SK-N-SH treated with all-trans-retinoic acid at 6 μM for 48 hours (cell line): ENCODE data around the gene MXRA7.

ENCODE experiments used
- ATAC-seq: fragments of 200-7000 bp; cut with Tn5 transposase; 3 replicates; pipeline ENCODE4 v1.9.1; 2020; ENCODE audit warnings: mild to moderate bottlenecking, moderate library complexity
- ARNTL ChIP-seq: fragments of 450-650 bp; formaldehyde crosslinking; IDR thresholded peaks from 2 replicates; pipeline ENCODE4 v1.5.0; 2020; ENCODE audit warnings: low read depth, mild to moderate bottlenecking, moderate library complexity, borderline replicate concordance
- BACH2 ChIP-seq: fragments of 250-450 bp; sonication (Bioruptor Pico); IDR thresholded peaks from 2 replicates; pipeline ENCODE4 v1.9.0; 2021; ENCODE audit warnings: mild to moderate bottlenecking, borderline replicate concordance
- ESRRG ChIP-seq: fragments of 250-450 bp; sonication (Bioruptor Pico); IDR thresholded peaks from 2 replicates; pipeline ENCODE4 v1.6.1; 2021; ENCODE audit warnings: mild to moderate bottlenecking
- GLIS3 ChIP-seq: fragments of 250-450 bp; sonication (Bioruptor Pico); IDR thresholded peaks from 2 replicates; pipeline ENCODE4 v1.5.0; 2020; ENCODE audit warnings: mild to moderate bottlenecking, moderate library complexity
- ISL1 ChIP-seq: fragments of 250-450 bp; sonication (Bioruptor Pico); IDR thresholded peaks from 2 replicates; pipeline ENCODE4 v2.1.2; 2022; ENCODE audit warnings: mild to moderate bottlenecking, moderate library complexity
- OSR1 ChIP-seq: fragments of 250-450 bp; sonication (Bioruptor Pico); IDR thresholded peaks from 2 replicates; pipeline ENCODE4 v1.8.0; 2022; ENCODE audit warnings: moderate library complexity, mild to moderate bottlenecking, inconsistent platforms
- PPARA ChIP-seq: fragments of 250-450 bp; sonication (Bioruptor Pico); IDR thresholded peaks from 2 replicates; pipeline ENCODE4 v1.5.0; 2020; ENCODE audit warnings: mild to moderate bottlenecking, borderline replicate concordance
- RARB ChIP-seq: fragments of 250-450 bp; sonication (Bioruptor Pico); IDR thresholded peaks from 2 replicates; pipeline ENCODE4 v1.8.0; 2021; ENCODE audit warnings: mild to moderate bottlenecking, moderate library complexity
- SNAI2 ChIP-seq: fragments of 250-450 bp; sonication (Bioruptor Pico); IDR thresholded peaks from 2 replicates; pipeline ENCODE4 v1.5.0; 2020; ENCODE audit warnings: mild to moderate bottlenecking, moderate library complexity
- TCF4 ChIP-seq: fragments of 250-450 bp; sonication (Bioruptor Pico); IDR thresholded peaks from 2 replicates; pipeline ENCODE4 v1.8.0; 2021; ENCODE audit warnings: mild to moderate bottlenecking, moderate library complexity, borderline replicate concordance
- TOX ChIP-seq: fragments of 250-450 bp; sonication (Bioruptor Pico); IDR thresholded peaks from 2 replicates; pipeline ENCODE4 v1.8.0; 2021; ENCODE audit warnings: mild to moderate bottlenecking, moderate library complexity, borderline replicate concordance
- ZC3H10 ChIP-seq: fragments of 250-450 bp; sonication (Bioruptor Pico); IDR thresholded peaks from 2 replicates; pipeline ENCODE4 v1.5.1; 2021; ENCODE audit warnings: mild to moderate bottlenecking, moderate library complexity
- ZFP3 ChIP-seq: fragments of 250-450 bp; sonication (Bioruptor Pico); IDR thresholded peaks from 2 replicates; pipeline ENCODE4 v1.5.0; 2020; ENCODE audit warnings: mild to moderate bottlenecking, moderate library complexity
- ZFP30 ChIP-seq: fragments of 450-650 bp; formaldehyde crosslinking; IDR thresholded peaks from 2 replicates; pipeline ENCODE4 v1.5.0; 2022; ENCODE audit warnings: mild to moderate bottlenecking, moderate library complexity
- ZNF565 ChIP-seq: fragments of 450-650 bp; formaldehyde crosslinking; conservative IDR thresholded peaks from 2 replicates; pipeline ENCODE4 v1.5.0; 2020; ENCODE audit warnings: low read depth, mild to moderate bottlenecking, moderate library complexity
- ZNF70 ChIP-seq: fragments of 450-650 bp; formaldehyde crosslinking; IDR thresholded peaks from 2 replicates; pipeline ENCODE4 v1.5.0; 2020; ENCODE audit warnings: mild to moderate bottlenecking, moderate library complexity
- ZNF8 ChIP-seq: fragments of 450-650 bp; formaldehyde crosslinking; IDR thresholded peaks from 2 replicates; pipeline ENCODE4 v1.5.0; 2020; ENCODE audit warnings: mild to moderate bottlenecking, moderate library complexity
- TF ChIP-seq, protein P1 (sequence below): fragments of 250-450 bp; sonication (Bioruptor Pico); IDR thresholded peaks from 2 replicates; pipeline ENCODE4 v1.8.0; 2020; ENCODE audit warnings: mild to moderate bottlenecking, moderate library complexity, borderline replicate concordance
- TF ChIP-seq, protein P2 (sequence below): fragments of 250-450 bp; sonication (Bioruptor Pico); IDR thresholded peaks from 2 replicates; pipeline ENCODE4 v1.5.0; 2020; ENCODE audit warnings: mild to moderate bottlenecking, moderate library complexity
- TF ChIP-seq, protein P3 (sequence below): fragments of 250-450 bp; sonication (Bioruptor Pico); IDR thresholded peaks from 2 replicates; pipeline ENCODE4 v1.8.0; 2021; ENCODE audit warnings: low read depth, mild to moderate bottlenecking, moderate library complexity, borderline replicate concordance

MXRA7 gene

DNA sequence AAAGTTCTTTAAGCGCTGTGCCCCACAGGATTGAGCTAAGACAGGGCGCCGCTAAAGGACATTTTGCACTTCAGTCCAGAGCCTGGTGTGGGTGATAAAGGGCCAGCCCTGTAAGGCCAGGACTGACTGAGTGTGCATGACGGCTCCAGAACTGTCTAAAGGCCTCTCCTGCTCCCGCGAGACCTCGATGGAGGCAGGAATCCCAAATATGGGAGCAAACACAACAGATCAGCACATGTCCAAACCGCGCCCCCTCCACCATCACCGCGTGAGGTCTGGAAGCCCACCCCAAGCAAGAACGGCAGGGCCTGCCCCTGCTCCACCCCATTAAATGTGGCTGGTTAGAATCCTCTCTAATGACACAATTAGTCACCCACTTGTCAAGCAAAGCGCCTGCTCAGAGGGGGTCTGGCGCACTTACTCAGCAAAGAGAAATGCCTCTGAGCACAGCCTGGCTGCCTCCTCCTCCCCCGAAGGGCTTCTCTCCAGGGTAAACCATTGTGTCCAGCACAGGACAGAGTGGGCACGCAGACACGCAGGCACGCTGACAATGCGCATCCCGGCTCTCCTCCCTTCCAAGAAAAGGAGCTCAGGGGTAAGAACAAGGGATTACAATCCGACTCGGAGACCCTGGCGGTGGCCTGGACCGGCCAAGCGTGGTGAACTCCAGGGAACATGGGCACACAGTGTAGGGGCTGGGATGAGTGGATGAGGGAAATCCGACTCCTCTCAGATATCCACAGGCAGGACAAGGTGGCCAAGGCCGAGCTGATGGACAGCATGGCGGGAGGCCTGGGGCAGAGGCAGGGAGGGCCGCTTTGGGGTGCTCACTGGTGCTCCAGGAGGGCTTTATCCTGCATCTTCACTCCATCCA, 1.5 kb downstream of the MXRA7 start:
- TF ChIP-seq ISL1 (peak; percentile 66), ARNTL (no peak), ZNF565 (CRISPR knock-in tag) (no peak), ZNF8 (CRISPR knock-in tag) (no peak), PPARA (CRISPR knock-in tag) (no peak), TOX (CRISPR knock-in tag) (no peak)
- TF ChIP-seq, protein P1, sequence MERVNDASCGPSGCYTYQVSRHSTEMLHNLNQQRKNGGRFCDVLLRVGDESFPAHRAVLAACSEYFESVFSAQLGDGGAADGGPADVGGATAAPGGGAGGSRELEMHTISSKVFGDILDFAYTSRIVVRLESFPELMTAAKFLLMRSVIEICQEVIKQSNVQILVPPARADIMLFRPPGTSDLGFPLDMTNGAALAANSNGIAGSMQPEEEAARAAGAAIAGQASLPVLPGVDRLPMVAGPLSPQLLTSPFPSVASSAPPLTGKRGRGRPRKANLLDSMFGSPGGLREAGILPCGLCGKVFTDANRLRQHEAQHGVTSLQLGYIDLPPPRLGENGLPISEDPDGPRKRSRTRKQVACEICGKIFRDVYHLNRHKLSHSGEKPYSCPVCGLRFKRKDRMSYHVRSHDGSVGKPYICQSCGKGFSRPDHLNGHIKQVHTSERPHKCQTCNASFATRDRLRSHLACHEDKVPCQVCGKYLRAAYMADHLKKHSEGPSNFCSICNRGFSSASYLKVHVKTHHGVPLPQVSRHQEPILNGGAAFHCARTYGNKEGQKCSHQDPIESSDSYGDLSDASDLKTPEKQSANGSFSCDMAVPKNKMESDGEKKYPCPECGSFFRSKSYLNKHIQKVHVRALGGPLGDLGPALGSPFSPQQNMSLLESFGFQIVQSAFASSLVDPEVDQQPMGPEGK (CRISPR knock-in tag), result no peak
- ATAC-seq, result peak; percentile 86

DNA sequence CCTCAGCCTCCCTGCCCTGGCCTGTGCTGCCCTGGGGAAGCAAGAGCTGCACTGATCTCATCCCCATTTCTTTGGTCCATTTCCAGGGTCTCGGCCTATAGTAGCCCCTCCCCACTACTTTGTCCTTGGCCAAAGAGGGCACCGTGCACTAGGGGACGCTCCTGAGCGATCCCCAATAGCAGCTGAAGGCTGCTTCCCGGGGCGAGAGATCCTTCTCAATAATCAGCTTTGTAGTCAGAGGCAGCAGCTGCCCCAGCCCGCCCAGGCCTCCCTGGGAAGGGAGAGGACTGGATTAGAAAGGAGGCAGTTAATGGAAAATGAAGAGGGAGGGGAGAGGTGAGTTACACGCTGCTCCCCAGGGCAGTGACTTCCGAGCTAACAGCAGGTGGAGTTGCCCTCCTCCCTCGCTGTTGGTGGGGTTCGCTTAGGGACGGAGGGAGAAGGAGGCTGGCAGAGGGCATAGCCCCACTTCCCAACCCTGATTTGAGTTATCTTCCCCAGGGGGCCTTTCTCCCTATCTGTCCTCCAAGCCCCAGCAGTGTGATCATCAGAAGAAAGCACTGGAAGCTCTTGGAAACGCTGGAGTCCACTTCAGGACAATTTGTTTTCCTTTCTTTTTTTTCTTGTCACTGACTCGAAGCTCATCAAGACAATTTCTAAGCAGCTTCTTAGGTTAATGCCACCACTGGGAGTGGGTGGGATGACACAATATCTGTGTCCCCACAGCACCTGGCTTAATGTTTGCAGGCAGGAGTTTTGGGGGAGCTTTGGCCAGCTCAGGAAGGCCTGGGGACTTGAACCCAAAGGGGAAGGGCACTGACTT, 2.6 kb downstream of the MXRA7 start:
- ATAC-seq, result no peak
- TF ChIP-seq OSR1 (CRISPR knock-in tag) (no peak), PPARA (CRISPR knock-in tag) (no peak), ESRRG (CRISPR knock-in tag) (no peak), ZFP3 (CRISPR knock-in tag) (no peak), BACH2 (CRISPR knock-in tag) (no peak), ZNF8 (CRISPR knock-in tag) (no peak)
- TF ChIP-seq, protein P2, sequence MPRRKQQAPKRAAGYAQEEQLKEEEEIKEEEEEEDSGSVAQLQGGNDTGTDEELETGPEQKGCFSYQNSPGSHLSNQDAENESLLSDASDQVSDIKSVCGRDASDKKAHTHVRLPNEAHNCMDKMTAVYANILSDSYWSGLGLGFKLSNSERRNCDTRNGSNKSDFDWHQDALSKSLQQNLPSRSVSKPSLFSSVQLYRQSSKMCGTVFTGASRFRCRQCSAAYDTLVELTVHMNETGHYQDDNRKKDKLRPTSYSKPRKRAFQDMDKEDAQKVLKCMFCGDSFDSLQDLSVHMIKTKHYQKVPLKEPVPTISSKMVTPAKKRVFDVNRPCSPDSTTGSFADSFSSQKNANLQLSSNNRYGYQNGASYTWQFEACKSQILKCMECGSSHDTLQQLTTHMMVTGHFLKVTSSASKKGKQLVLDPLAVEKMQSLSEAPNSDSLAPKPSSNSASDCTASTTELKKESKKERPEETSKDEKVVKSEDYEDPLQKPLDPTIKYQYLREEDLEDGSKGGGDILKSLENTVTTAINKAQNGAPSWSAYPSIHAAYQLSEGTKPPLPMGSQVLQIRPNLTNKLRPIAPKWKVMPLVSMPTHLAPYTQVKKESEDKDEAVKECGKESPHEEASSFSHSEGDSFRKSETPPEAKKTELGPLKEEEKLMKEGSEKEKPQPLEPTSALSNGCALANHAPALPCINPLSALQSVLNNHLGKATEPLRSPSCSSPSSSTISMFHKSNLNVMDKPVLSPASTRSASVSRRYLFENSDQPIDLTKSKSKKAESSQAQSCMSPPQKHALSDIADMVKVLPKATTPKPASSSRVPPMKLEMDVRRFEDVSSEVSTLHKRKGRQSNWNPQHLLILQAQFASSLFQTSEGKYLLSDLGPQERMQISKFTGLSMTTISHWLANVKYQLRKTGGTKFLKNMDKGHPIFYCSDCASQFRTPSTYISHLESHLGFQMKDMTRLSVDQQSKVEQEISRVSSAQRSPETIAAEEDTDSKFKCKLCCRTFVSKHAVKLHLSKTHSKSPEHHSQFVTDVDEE (CRISPR knock-in tag), result no peak
- TF ChIP-seq, protein P1 (CRISPR knock-in tag), result no peak

DNA sequence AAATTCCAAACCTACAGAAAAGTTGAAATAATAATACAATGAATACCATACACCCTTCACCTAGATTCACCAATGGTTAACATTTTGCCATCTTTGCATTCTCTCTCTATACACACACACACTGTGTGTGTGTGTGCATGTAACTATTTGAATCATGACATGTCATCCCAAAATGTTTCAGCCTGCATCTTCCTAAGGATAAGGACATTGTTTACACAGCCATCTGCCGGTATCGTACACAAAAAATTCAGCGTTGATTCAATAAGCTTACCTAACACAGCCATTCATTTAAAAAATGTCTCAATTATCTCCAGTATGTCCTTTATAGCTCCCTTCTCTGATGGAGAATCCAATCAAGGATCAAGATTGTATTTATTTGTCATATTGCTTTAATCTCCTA, 3.9 kb downstream of the MXRA7 start:
- TF ChIP-seq PPARA (CRISPR knock-in tag) (no peak), SNAI2 (CRISPR knock-in tag) (no peak), GLIS3 (CRISPR knock-in tag) (no peak)
- TF ChIP-seq, protein P3, sequence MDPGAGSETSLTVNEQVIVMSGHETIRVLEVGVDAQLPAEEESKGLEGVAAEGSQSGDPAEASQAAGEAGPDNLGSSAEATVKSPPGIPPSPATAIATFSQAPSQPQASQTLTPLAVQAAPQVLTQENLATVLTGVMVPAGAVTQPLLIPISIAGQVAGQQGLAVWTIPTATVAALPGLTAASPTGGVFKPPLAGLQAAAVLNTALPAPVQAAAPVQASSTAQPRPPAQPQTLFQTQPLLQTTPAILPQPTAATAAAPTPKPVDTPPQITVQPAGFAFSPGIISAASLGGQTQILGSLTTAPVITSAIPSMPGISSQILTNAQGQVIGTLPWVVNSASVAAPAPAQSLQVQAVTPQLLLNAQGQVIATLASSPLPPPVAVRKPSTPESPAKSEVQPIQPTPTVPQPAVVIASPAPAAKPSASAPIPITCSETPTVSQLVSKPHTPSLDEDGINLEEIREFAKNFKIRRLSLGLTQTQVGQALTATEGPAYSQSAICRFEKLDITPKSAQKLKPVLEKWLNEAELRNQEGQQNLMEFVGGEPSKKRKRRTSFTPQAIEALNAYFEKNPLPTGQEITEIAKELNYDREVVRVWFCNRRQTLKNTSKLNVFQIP (CRISPR knock-in tag), result no peak
- no peak for ATAC-seq

DNA sequence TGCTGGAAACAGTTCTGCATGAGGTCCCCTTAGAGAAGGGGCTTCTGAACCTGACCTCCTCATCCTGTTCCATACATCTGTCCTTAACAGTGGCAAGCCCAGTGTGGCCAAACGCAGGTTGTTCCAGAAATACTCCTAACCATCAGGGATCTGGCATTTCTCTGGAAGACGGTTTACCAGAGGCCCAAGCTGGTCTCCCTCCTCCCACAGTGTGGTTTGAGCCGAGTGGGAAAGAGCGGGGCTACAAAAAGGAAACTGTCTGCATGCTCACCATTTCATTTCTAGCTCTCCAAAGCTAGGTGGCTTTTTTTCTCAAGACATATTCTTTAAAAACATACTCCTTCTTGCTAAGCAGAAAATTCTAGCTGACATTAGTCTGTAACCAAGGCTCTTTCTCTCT, 6.0 kb downstream of the MXRA7 start:
- no peak for ATAC-seq
- TF ChIP-seq ZC3H10 (CRISPR knock-in tag), result no peak
- TF ChIP-seq, protein P1 (CRISPR knock-in tag), result no peak
- no peak for TF ChIP-seq RARB (CRISPR knock-in tag)
- TF ChIP-seq ZNF70 (CRISPR knock-in tag), result no peak
- no peak for TF ChIP-seq ZNF8 (CRISPR knock-in tag)
- no peak for TF ChIP-seq ZNF565 (CRISPR knock-in tag)
- no peak for TF ChIP-seq OSR1 (CRISPR knock-in tag)
- no peak for TF ChIP-seq SNAI2 (CRISPR knock-in tag)
- no peak for TF ChIP-seq TOX (CRISPR knock-in tag)
- no peak for TF ChIP-seq ARNTL
- TF ChIP-seq ZFP30 (CRISPR knock-in tag), result no peak
- no peak for TF ChIP-seq ESRRG (CRISPR knock-in tag)
- TF ChIP-seq, protein P2 (CRISPR knock-in tag), result no peak
- TF ChIP-seq TCF4, result no peak
